Activated naive CD8-positive, alpha-beta T cell treated with anti-CD3 and anti-CD28 coated beads, Interleukin-2, amount 50 U/mL, for 16 hours (primary cell): ENCODE results near the gene RBM6.
"Not testable (repeated sequence)": the region's sequence is repeated elsewhere in the genome, so short reads cannot be mapped to it uniquely, and the experiment has no call there.

Experiments used
- DNase-seq: peaks from one replicate; pipeline ENCODE4 v3.0.0-alpha.2; 2020; ENCODE audit warnings: low read depth, low spot score

RBM6 gene

GRCh38 chr3:49939858-49940666 lies at the start of gene RBM6:
Gene RBM6 (plus strand): TSS chr3:49940150. CDS start chr3:49962642, 22,492 bp downstream.
- peak; percentile 85 for DNase-seq

GRCh38 chr3:49895791-49896190 lies 44.2 kb upstream of the RBM6 start:
- DNase-seq = no peak

- no peak for DNase-seq
Measured at GRCh38 chr3:49896345-49896744, 43.6 kb upstream of the RBM6 start.

- DNase-seq = no peak
Measured at GRCh38 chr3:49898991-49899390, 41.0 kb upstream of the RBM6 start.

- no peak for DNase-seq
Measured at GRCh38 chr3:49899815-49900214, 40.1 kb upstream of the RBM6 start.

GRCh38 chr3:49900491-49901153 lies 39.3 kb upstream of the RBM6 start:
- DNase-seq = no peak

GRCh38 chr3:49901366-49902339 lies 38.3 kb upstream of the RBM6 start:
- DNase-seq = no peak

- DNase-seq = no peak
Measured at GRCh38 chr3:49902511-49903345, 37.2 kb upstream of the RBM6 start.

- peak; percentile 53 for DNase-seq
Measured at GRCh38 chr3:49903451-49904424, 36.2 kb upstream of the RBM6 start, which contains the start of gene MST1R. Gene MST1R (minus strand): TSS chr3:49903873. CDS start chr3:49903609, 264 bp downstream.

- not testable (repeated sequence) for DNase-seq
Measured at GRCh38 chr3:49904448-49904847, 35.5 kb upstream of the RBM6 start.

- DNase-seq = no peak
Measured at GRCh38 chr3:49906073-49906743, 33.7 kb upstream of the RBM6 start.

GRCh38 chr3:49908373-49909199 lies 31.4 kb upstream of the RBM6 start:
- no peak for DNase-seq

- DNase-seq = no peak
Measured at GRCh38 chr3:49910409-49911123, 29.4 kb upstream of the RBM6 start.

- no peak for DNase-seq
Measured at GRCh38 chr3:49911124-49911420, 28.9 kb upstream of the RBM6 start.

GRCh38 chr3:49911611-49912010 lies 28.3 kb upstream of the RBM6 start:
- no peak for DNase-seq

GRCh38 chr3:49912881-49913281 lies 27.1 kb upstream of the RBM6 start:
- no peak for DNase-seq

- DNase-seq = no peak
Measured at GRCh38 chr3:49914906-49915305, 25.0 kb upstream of the RBM6 start.

- no peak for DNase-seq
Measured at GRCh38 chr3:49916686-49917085, 23.3 kb upstream of the RBM6 start.
